MCF 10A (cell line): ENCODE data around the gene HSPA6. TPM values are rescaled to one million over a fixed set of nuclear protein-coding genes. Genes with fewer than 3 reads are reported as not detected.

Source experiments
- BruUV-seq: library from RNA; stranded (reverse); fragments of 400-500 nt; replicated peaks from 2 replicates; lab custom pipeline; 2021; lab: Mats Ljungman, UMichigan
- CTCF ChIA-PET: fragments of 300-600 bp; sonication (Branson Sonifier 250); formaldehyde crosslinking; extraction: SDS; loops from one replicate; lab custom pipeline; 2021; ENCODE audit warnings: antibody characterized with exemption, inconsistent platforms; lab: Yijun Ruan, JAX
- POLR2A ChIA-PET: fragments of 300-600, 350-650 bp; sonication (Branson Sonifier 250); formaldehyde crosslinking; extraction: SDS; loops from one replicate; lab custom pipeline; 2020; ENCODE audit warnings: antibody characterized with exemption, inconsistent platforms; lab: Yijun Ruan, JAX
- DNase-seq: peaks from one replicate; pipeline ENCODE4 v3.0.0-alpha.2; 2018; ENCODE audit not compliant: unreplicated experiment
- H3K27ac Mint-ChIP-seq: one replicate; pipeline ENCODE4 v1.8.0; 2022; ENCODE audit warnings: mild to moderate bottlenecking, low read depth, mixed read lengths; ENCODE audit not compliant: unreplicated experiment
- H3K27me3 Mint-ChIP-seq: one replicate; pipeline ENCODE4 v1.8.0; 2022; ENCODE audit warnings: mixed read lengths; ENCODE audit not compliant: insufficient read depth, unreplicated experiment
- H3K36me3 Mint-ChIP-seq: one replicate; pipeline ENCODE4 v1.8.0; 2022; ENCODE audit warnings: mild to moderate bottlenecking, moderate library complexity, mixed read lengths; ENCODE audit not compliant: insufficient read depth, unreplicated experiment
- H3K4me1 Mint-ChIP-seq: one replicate; pipeline ENCODE4 v1.8.0; 2022; ENCODE audit warnings: mixed read lengths; ENCODE audit not compliant: insufficient read depth, unreplicated experiment
- H3K4me3 Mint-ChIP-seq: one replicate; pipeline ENCODE4 v1.8.0; 2022; ENCODE audit warnings: mild to moderate bottlenecking, moderate library complexity, mixed read lengths; ENCODE audit not compliant: unreplicated experiment
- H3K9me3 Mint-ChIP-seq: one replicate; pipeline ENCODE4 v1.8.0; 2022; ENCODE audit warnings: mixed read lengths; ENCODE audit not compliant: unreplicated experiment
- CTCF ChIP-seq: fragments of 200-600 bp; IDR thresholded peaks from one replicate; pipeline ENCODE4 v1.8.0; 2022; ENCODE audit warnings: antibody characterized with exemption, mild to moderate bottlenecking; ENCODE audit not compliant: unreplicated experiment
- intact Hi-C: fragments of 100-400 bp; cut with micrococcal nuclease; formaldehyde crosslinking; loops from 2 replicates; pipeline ENCODE4 v1.14.1; 2022
- total RNA-seq: library from RNA; stranded (reverse); gene quantifications from 2 replicates; pipeline ENCODE4 v1.2.3, GENCODE V29; 2022

The HSPA6 gene
- total RNA-seq, 1 experiment from 2014 or later = 0.28 TPM

- no peaks in the 10 kb centered on the region for H3K36me3 Mint-ChIP-seq
- peak; percentile 94 for DNase-seq
- CTCF ChIA-PET = interaction anchor here (0.6 to 2.7 kb wide), 6 partner anchors 14 to 1835 kb away, joined by 3 to 11 read pairs (median 4); partner anchors contain the start of gene FCGR2A
- POLR2A ChIA-PET = interaction anchor here (0.6 to 0.7 kb wide), 2 partner anchors 8 to 256 kb away, joined by 3 to 5 read pairs; no protein-coding TSS in a partner anchor
- no peaks in the 10 kb centered on the region for H3K9me3 Mint-ChIP-seq
- no TSS peak for BruUV-seq
- TF ChIP-seq CTCF = no peak
- no peak overlapping the region for H3K27ac Mint-ChIP-seq
- no peaks in the 10 kb centered on the region for H3K27me3 Mint-ChIP-seq
- intact Hi-C loops = loop anchor here (10.0 kb wide), 2 partner anchors 163 to 553 kb away; no protein-coding TSS in a partner anchor
- H3K4me1 Mint-ChIP-seq = no peaks in the 10 kb centered on the region
- no peak overlapping the region for H3K4me3 Mint-ChIP-seq
Observed at GRCh38 chr1:161481624-161482392, 42.5 kb upstream of the HSPA6 start.

GRCh38 chr1:161482610-161483009 is 41.7 kb upstream of the HSPA6 start:
- Mint-ChIP-seq H3K27ac (no peak overlapping the region), H3K9me3 (no peaks in the 10 kb centered on the region), H3K27me3 (no peaks in the 10 kb centered on the region), H3K36me3 (no peaks in the 10 kb centered on the region), H3K4me3 (no peak overlapping the region), H3K4me1 (no peaks in the 10 kb centered on the region)
- no TSS peak for BruUV-seq
- TF ChIP-seq CTCF = no peak
- no peak for DNase-seq
- POLR2A ChIA-PET = no interaction called here
- CTCF ChIA-PET = interaction anchor here (0.5 to 2.7 kb wide), 8 partner anchors 13 to 1834 kb away, joined by 3 to 11 read pairs (median 4); partner anchors contain the start of gene FCGR2A
- intact Hi-C loops = loop anchor here (10.0 kb wide), 2 partner anchors 162 to 552 kb away; no protein-coding TSS in a partner anchor

- Mint-ChIP-seq H3K9me3 (no peaks in the 10 kb centered on the region), H3K4me1 (no peaks in the 10 kb centered on the region), H3K36me3 (no peaks in the 10 kb centered on the region), H3K4me3 (no peak overlapping the region), H3K27me3 (peaks cover 1% of the 10 kb centered on the region), H3K27ac (no peak overlapping the region)
- DNase-seq = no peak
- intact Hi-C loops = loop anchor here (10.0 kb wide), 2 partner anchors 161 to 551 kb away; no protein-coding TSS in a partner anchor
- ChIA-PET CTCF (interaction anchor here (0.6 to 2.7 kb wide), 6 partner anchors 12 to 1105 kb away, joined by 3 to 11 read pairs (median 4); partner anchors contain the start of gene FCGR2A), POLR2A (interaction anchor here (1.4 kb wide), 1 partner anchor 12 kb away, joined by 3 read pairs; no protein-coding TSS in a partner anchor)
- TF ChIP-seq CTCF = no peak
- no TSS peak for BruUV-seq
Observed at GRCh38 chr1:161483361-161483760, 41.0 kb upstream of the HSPA6 start.

- peaks cover 14% of the 10 kb centered on the region for H3K27me3 Mint-ChIP-seq
- POLR2A ChIA-PET = interaction anchor here (1.4 kb wide), 1 partner anchor 11 kb away, joined by 3 read pairs; no protein-coding TSS in a partner anchor
- peak; percentile 27 for DNase-seq
Observed at GRCh38 chr1:161484613-161485012, 39.7 kb upstream of the HSPA6 start.

More at GRCh38 chr1:161484613-161485012, 39.7 kb upstream of the HSPA6 start:
- CTCF ChIA-PET = interaction anchor here (1.1 to 2.5 kb wide), 5 partner anchors 8 to 254 kb away, joined by 4 to 14 read pairs (median 4); no protein-coding TSS in a partner anchor
- intact Hi-C loops = loop anchor here (10.0 kb wide), 2 partner anchors 160 to 550 kb away; no protein-coding TSS in a partner anchor
- no peak overlapping the region for H3K27ac Mint-ChIP-seq
- H3K4me1 Mint-ChIP-seq = no peaks in the 10 kb centered on the region
- H3K4me3 Mint-ChIP-seq = no peak overlapping the region
- no TSS peak for BruUV-seq
- no peak for TF ChIP-seq CTCF
- no peaks in the 10 kb centered on the region for H3K36me3 Mint-ChIP-seq
- H3K9me3 Mint-ChIP-seq = no peaks in the 10 kb centered on the region
